MCF 10A (cell line): ENCODE data around the gene DNAJC15. TPM values are rescaled to one million over a fixed set of nuclear protein-coding genes. Genes with fewer than 3 reads are reported as not detected.

Source experiments
- BruUV-seq: library from RNA; stranded (reverse); fragments of 400-500 nt; replicated peaks from 2 replicates; lab custom pipeline; 2021; lab: Mats Ljungman, UMichigan
- CTCF ChIA-PET: fragments of 300-600 bp; sonication (Branson Sonifier 250); formaldehyde crosslinking; extraction: SDS; loops from one replicate; lab custom pipeline; 2021; ENCODE audit warnings: antibody characterized with exemption, inconsistent platforms; lab: Yijun Ruan, JAX
- POLR2A ChIA-PET: fragments of 300-600, 350-650 bp; sonication (Branson Sonifier 250); formaldehyde crosslinking; extraction: SDS; loops from one replicate; lab custom pipeline; 2020; ENCODE audit warnings: antibody characterized with exemption, inconsistent platforms; lab: Yijun Ruan, JAX
- DNase-seq: peaks from one replicate; pipeline ENCODE4 v3.0.0-alpha.2; 2018; ENCODE audit not compliant: unreplicated experiment
- H3K27ac Mint-ChIP-seq: one replicate; pipeline ENCODE4 v1.8.0; 2022; ENCODE audit warnings: mild to moderate bottlenecking, low read depth, mixed read lengths; ENCODE audit not compliant: unreplicated experiment
- H3K27me3 Mint-ChIP-seq: one replicate; pipeline ENCODE4 v1.8.0; 2022; ENCODE audit warnings: mixed read lengths; ENCODE audit not compliant: insufficient read depth, unreplicated experiment
- H3K36me3 Mint-ChIP-seq: one replicate; pipeline ENCODE4 v1.8.0; 2022; ENCODE audit warnings: mild to moderate bottlenecking, moderate library complexity, mixed read lengths; ENCODE audit not compliant: insufficient read depth, unreplicated experiment
- H3K4me1 Mint-ChIP-seq: one replicate; pipeline ENCODE4 v1.8.0; 2022; ENCODE audit warnings: mixed read lengths; ENCODE audit not compliant: insufficient read depth, unreplicated experiment
- H3K4me3 Mint-ChIP-seq: one replicate; pipeline ENCODE4 v1.8.0; 2022; ENCODE audit warnings: mild to moderate bottlenecking, moderate library complexity, mixed read lengths; ENCODE audit not compliant: unreplicated experiment
- H3K9me3 Mint-ChIP-seq: one replicate; pipeline ENCODE4 v1.8.0; 2022; ENCODE audit warnings: mixed read lengths; ENCODE audit not compliant: unreplicated experiment
- CTCF ChIP-seq: fragments of 200-600 bp; IDR thresholded peaks from one replicate; pipeline ENCODE4 v1.8.0; 2022; ENCODE audit warnings: antibody characterized with exemption, mild to moderate bottlenecking; ENCODE audit not compliant: unreplicated experiment
- intact Hi-C: fragments of 100-400 bp; cut with micrococcal nuclease; formaldehyde crosslinking; loops from 2 replicates; pipeline ENCODE4 v1.14.1; 2022
- total RNA-seq: library from RNA; stranded (reverse); gene quantifications from 2 replicates; pipeline ENCODE4 v1.2.3, GENCODE V29; 2022

The DNAJC15 gene
- total RNA-seq, 1 experiment from 2014 or later: 34.0 TPM

DNA sequence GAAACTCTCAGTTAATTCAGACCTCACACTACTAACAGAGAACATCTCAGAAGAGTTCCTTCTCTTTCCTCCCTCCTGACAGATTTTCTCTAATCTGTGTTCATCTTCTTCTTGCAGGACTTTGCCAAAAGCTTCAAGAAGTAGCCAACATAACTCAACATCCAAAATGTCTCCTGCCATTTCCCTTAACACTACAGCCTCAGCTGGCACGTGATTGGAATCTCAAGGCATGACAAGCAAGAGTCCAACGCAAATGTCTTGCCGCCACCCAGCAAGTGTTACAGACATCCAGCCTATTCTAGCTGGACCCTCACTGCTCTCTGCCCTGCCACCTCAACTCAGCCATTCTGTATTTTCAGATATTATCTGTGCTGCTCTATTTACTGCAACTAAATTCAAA lies 135.1 kb downstream of the DNAJC15 start:
- Mint-ChIP-seq H3K27ac (no peak overlapping the region), H3K4me3 (no peak overlapping the region), H3K36me3 (no peaks in the 10 kb centered on the region), H3K4me1 (peaks cover 21% of the 10 kb centered on the region), H3K9me3 (no peaks in the 10 kb centered on the region), H3K27me3 (no peaks in the 10 kb centered on the region)
- no peak for DNase-seq
- POLR2A ChIA-PET: interaction anchor here (0.6 kb wide), 1 partner anchor 591 kb away, joined by 4 read pairs; no protein-coding TSS in a partner anchor
- CTCF ChIA-PET: interaction anchor here (0.6 to 0.7 kb wide), 4 partner anchors 25 to 1277 kb away, joined by 3 to 5 read pairs (median 4); no protein-coding TSS in a partner anchor
- no peak for TF ChIP-seq CTCF
- BruUV-seq: no TSS peak
- intact Hi-C loops: loop anchor here (10.0 kb wide), 1 partner anchor 146 kb away; no protein-coding TSS in a partner anchor

DNA sequence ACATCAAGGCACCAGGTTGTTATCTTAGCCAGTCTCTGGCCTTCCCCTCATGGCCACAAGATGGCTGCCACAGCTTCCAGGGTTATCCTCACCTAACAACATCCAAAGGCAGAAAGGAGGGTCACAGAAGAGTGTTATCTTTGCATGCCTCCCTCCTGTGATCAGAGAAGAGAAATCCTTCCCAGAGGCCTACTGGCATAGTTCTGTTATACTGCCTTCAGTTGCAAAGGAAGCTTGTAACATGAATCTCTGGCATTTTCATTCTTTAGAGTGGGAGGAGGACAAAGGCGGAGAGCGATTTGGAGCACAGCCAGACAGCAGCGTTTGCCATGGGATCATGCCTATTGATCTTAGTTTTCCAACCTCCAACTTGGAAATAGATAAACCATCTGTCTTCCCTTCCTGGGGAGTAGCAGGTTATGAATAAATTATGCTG lies 135.7 kb downstream of the DNAJC15 start:
- intact Hi-C loops: loop anchor here (10.0 kb wide), 1 partner anchor 146 kb away; no protein-coding TSS in a partner anchor
- Mint-ChIP-seq H3K36me3 (no peaks in the 10 kb centered on the region), H3K4me1 (peaks cover 16% of the 10 kb centered on the region), H3K27ac (no peak overlapping the region), H3K9me3 (no peaks in the 10 kb centered on the region), H3K27me3 (no peaks in the 10 kb centered on the region), H3K4me3 (no peak overlapping the region)
- BruUV-seq: no TSS peak
- peak; percentile 50 for DNase-seq
- no peak for TF ChIP-seq CTCF
- POLR2A ChIA-PET: interaction anchor here (0.6 kb wide), 1 partner anchor 591 kb away, joined by 4 read pairs; no protein-coding TSS in a partner anchor
- CTCF ChIA-PET: interaction anchor here (0.6 to 0.7 kb wide), 3 partner anchors 26 to 1276 kb away, joined by 3 to 5 read pairs (median 4); no protein-coding TSS in a partner anchor

Other genes starting within 250 kb of the DNAJC15 start
- not detected in 2 replicates for gene FAM216B, start 242.0 kb upstream of the DNAJC15 start, total RNA-seq
- gene EPSTI1, start 31.3 kb upstream of the DNAJC15 start, total RNA-seq: not detected in 2 replicates